ENCODE measurements around the gene FBXL2.
A peak's percentile ranks its signal among the peaks of the same experiment; 100 is the strongest.

Gene FBXL2

GRCh38 chr3:33277193-33277882, at the start of gene FBXL2:
TSS of gene FBXL2 (plus strand) at chr3:33277442. CDS start at chr3:33277513, 71 bp downstream.
- peak; percentile 82 for DNase-seq (ENCODE audit: low spot score)
- in situ Hi-C loops (cut with MboI; ENCODE audit: low pct_unique_long_range_greater_than_20kb, low sequenced_read_pairs, unreplicated experiment), result no loop called here
- TF ChIP-seq CTCF (IDR thresholded peaks at IDR 0.05; ENCODE audit: extremely low read depth, insufficient read depth, missing control alignments), result no peak

- TF ChIP-seq CTCF (IDR thresholded peaks at IDR 0.05; ENCODE audit: extremely low read depth, insufficient read depth, missing control alignments), result no peak
- in situ Hi-C loops (cut with MboI; ENCODE audit: low pct_unique_long_range_greater_than_20kb, low sequenced_read_pairs, unreplicated experiment), result no loop called here
- no peak for DNase-seq (ENCODE audit: low spot score)
Measured at GRCh38 chr3:33229066-33229465, 48.2 kb upstream of the FBXL2 start.

GRCh38 chr3:33229947-33230346, 47.3 kb upstream of the FBXL2 start:
- DNase-seq (ENCODE audit: low spot score), result no peak
- TF ChIP-seq CTCF (IDR thresholded peaks at IDR 0.05; ENCODE audit: extremely low read depth, insufficient read depth, missing control alignments), result no peak
- in situ Hi-C loops (cut with MboI; ENCODE audit: low pct_unique_long_range_greater_than_20kb, low sequenced_read_pairs, unreplicated experiment), result no loop called here

- in situ Hi-C loops (cut with MboI; ENCODE audit: low pct_unique_long_range_greater_than_20kb, low sequenced_read_pairs, unreplicated experiment), result no loop called here
- no peak for DNase-seq (ENCODE audit: low spot score)
- no peak for TF ChIP-seq CTCF (IDR thresholded peaks at IDR 0.05; ENCODE audit: extremely low read depth, insufficient read depth, missing control alignments)
Measured at GRCh38 chr3:33231756-33232465, 45.3 kb upstream of the FBXL2 start.

GRCh38 chr3:33233884-33234283, 43.4 kb upstream of the FBXL2 start:
- TF ChIP-seq CTCF (IDR thresholded peaks at IDR 0.05; ENCODE audit: extremely low read depth, insufficient read depth, missing control alignments), result no peak
- in situ Hi-C loops (cut with MboI; ENCODE audit: low pct_unique_long_range_greater_than_20kb, low sequenced_read_pairs, unreplicated experiment), result no loop called here
- no peak for DNase-seq (ENCODE audit: low spot score)

GRCh38 chr3:33236005-33236404, 41.2 kb upstream of the FBXL2 start:
- in situ Hi-C loops (cut with MboI; ENCODE audit: low pct_unique_long_range_greater_than_20kb, low sequenced_read_pairs, unreplicated experiment), result no loop called here
- no peak for TF ChIP-seq CTCF (IDR thresholded peaks at IDR 0.05; ENCODE audit: extremely low read depth, insufficient read depth, missing control alignments)
- DNase-seq (ENCODE audit: low spot score), result no peak

Measured in GM13977 (cell line).